OCI-LY3 (cell line): ENCODE data around the gene BCAT1.

ENCODE experiments used
- CTCF ChIP-seq: fragments of 200-600, 300-600 bp; sonication (generic); IDR thresholded peaks from 2 replicates; pipeline ENCODE4 v1.5.1; 2014; ENCODE audit warnings: antibody characterized with exemption, low read length, low read depth
- EZH2phosphoT487 ChIP-seq: fragments of 200-600 bp; shearing (Covaris generic); IDR thresholded peaks from 2 replicates; pipeline ENCODE4 v1.6.1; 2018; ENCODE audit warnings: antibody characterized with exemption, mixed run types, low read depth

- TF ChIP-seq CTCF (no peak), EZH2phosphoT487 (no peak)
Measured at GRCh38 chr12:24955389-24955788, 6.5 kb upstream of the BCAT1 start.
